Uterus (tissue), 4 donors: Measurements from ENCODE around the gene EFHC1. TPM values are rescaled to one million over a fixed set of nuclear protein-coding genes. Genes with fewer than 3 reads are reported as not detected.

Experiments used
- DNase-seq, 2 donors: peaks; one replicate each; pipeline ENCODE4 v3.0.0-alpha.2; 2019 to 2020
- H3K27ac ChIP-seq, 2 donors: fragments of 200-600 bp; sonication (generic); 1 replicate in 1 of 2; 2 replicates in 1 of 2; pipeline ENCODE4 v1.5.1; 2016 to 2018
- H3K27me3 ChIP-seq, 2 donors: fragments of 200-600 bp; sonication (generic); one replicate each; pipeline ENCODE4 v1.5.1; 2018 to 2019; ENCODE audit warnings: control low read depth in 1 of 2
- H3K36me3 ChIP-seq, 2 donors: fragments of 200-600 bp; sonication (generic); one replicate each; pipeline ENCODE4 v1.5.1; 2019; ENCODE audit warnings: control low read depth in 1 of 2
- H3K4me1 ChIP-seq, 2 donors: fragments of 200-600 bp; sonication (generic); one replicate each; pipeline ENCODE4 v1.5.1; 2018 to 2019; ENCODE audit warnings: control low read depth in 1 of 2
- H3K4me3 ChIP-seq, 2 donors: fragments of 200-600 bp; sonication (generic); 1 replicate in 1 of 2; 2 replicates in 1 of 2; pipeline ENCODE4 v1.5.1; 2018 to 2019; ENCODE audit warnings: mild to moderate bottlenecking in 1 of 2
- H3K9me3 ChIP-seq, 2 donors: fragments of 200-600 bp; sonication (generic); one replicate each; pipeline ENCODE4 v1.5.1; 2019; ENCODE audit warnings: control low read depth in 1 of 2
- CTCF ChIP-seq, 4 experiments: fragments of 200-600 bp in 2 of 4; fragments of 450-650 bp in 2 of 4; sonication (generic) in 2 of 4; IDR thresholded peaks; one replicate each; pipeline ENCODE4 v1.5.1; 2016 to 2019; ENCODE audit warnings: antibody characterized with exemption in 4 of 4, mild to moderate bottlenecking in 2 of 4, moderate library complexity in 1 of 4
- POLR2A ChIP-seq, 2 donors: fragments of 450-650 bp; IDR thresholded peaks; one replicate each; pipeline ENCODE4 v1.6.1; 2016; ENCODE audit warnings: antibody characterized with exemption in 2 of 2, mild to moderate bottlenecking in 1 of 2, moderate library complexity in 1 of 2
- intact Hi-C: fragments of 100-400 bp; cut with DNase I; formaldehyde crosslinking; loops from one replicate; pipeline ENCODE4 v1.15.1; 2023; ENCODE audit warnings: low total_unique reads
- total RNA-seq, 4 donors: library from RNA; depleted of rRNA in 3 of 4; stranded (reverse); fragments of >200 nt in 3 of 4; gene quantifications; one replicate each; pipeline versions ENCODE4 v1.1.0 to v1.2.4, GENCODE V29; 2014 to 2023
- donor health status: DM: yes; HTN: yes; CAD: no.

Gene EFHC1
- total RNA-seq, 4 donors from 2014 or later = 15.6 to 63.0 (median 29.5) TPM

- no peak overlapping the region for H3K4me3 ChIP-seq
- intact Hi-C loops = no loop called here
- no peaks in the 10 kb centered on the region for H3K36me3 ChIP-seq
- no peaks in the 10 kb centered on the region for H3K9me3 ChIP-seq
- TF ChIP-seq CTCF (IDR thresholded peaks at IDR 0.05) = no peak
- no peak for TF ChIP-seq POLR2A (IDR thresholded peaks at IDR 0.05)
- peaks cover 0 to under 1% of the 10 kb centered on the region in 2 donors for H3K4me1 ChIP-seq
- DNase-seq = peak in 1 of 2 donors; percentile 45
- H3K27me3 ChIP-seq = no peaks in the 10 kb centered on the region
- no peak overlapping the region for H3K27ac ChIP-seq
Observed at GRCh38 chr6:52505726-52506409, 85.7 kb downstream of the EFHC1 start.

- H3K27me3 ChIP-seq = no peaks in the 10 kb centered on the region
- H3K4me1 ChIP-seq = peaks cover 5 to 6% of the 10 kb centered on the region in 2 donors
- H3K27ac ChIP-seq = no peak overlapping the region
- TF ChIP-seq POLR2A (IDR thresholded peaks at IDR 0.05) (no peak), CTCF (IDR thresholded peaks at IDR 0.05) (no peak)
- DNase-seq = no peak
- no peaks in the 10 kb centered on the region for H3K36me3 ChIP-seq
- intact Hi-C loops = no loop called here
- no peak overlapping the region for H3K4me3 ChIP-seq
- H3K9me3 ChIP-seq = no peaks in the 10 kb centered on the region
Observed at GRCh38 chr6:52506476-52506875, 86.3 kb downstream of the EFHC1 start.

GRCh38 chr6:52507557-52508260 lies 87.6 kb downstream of the EFHC1 start:
- Histone ChIP-seq H3K27ac (peak overlapping the region in 1 of 2 donors; percentile 3), H3K4me1 (peaks cover 8 to 15% of the 10 kb centered on the region in 2 donors), H3K4me3 (no peak overlapping the region), H3K36me3 (no peaks in the 10 kb centered on the region), H3K9me3 (no peaks in the 10 kb centered on the region), H3K27me3 (no peaks in the 10 kb centered on the region)
- intact Hi-C loops = no loop called here
- no peak for DNase-seq
- TF ChIP-seq CTCF (IDR thresholded peaks at IDR 0.05) (no peak), POLR2A (IDR thresholded peaks at IDR 0.05) (no peak)

GRCh38 chr6:52508261-52508739 lies 88.2 kb downstream of the EFHC1 start:
- intact Hi-C loops = no loop called here
- no peaks in the 10 kb centered on the region for H3K27me3 ChIP-seq
- H3K27ac ChIP-seq = peak overlapping the region in 1 of 2 donors; percentile 3
- no peaks in the 10 kb centered on the region for H3K9me3 ChIP-seq
- H3K4me1 ChIP-seq = peaks cover 10 to 21% of the 10 kb centered on the region in 2 donors
- no peak for DNase-seq
- TF ChIP-seq CTCF (IDR thresholded peaks at IDR 0.05) (no peak), POLR2A (IDR thresholded peaks at IDR 0.05) (no peak)
- H3K4me3 ChIP-seq = no peak overlapping the region
- H3K36me3 ChIP-seq = no peaks in the 10 kb centered on the region
